Common myeloid progenitor, CD34-positive (primary cell): ENCODE results near the gene NOD2.

Experiments used
- CTCF ChIA-PET: fragments of 350-600 bp; sonication (Branson Sonifier 250); formaldehyde crosslinking; loops from one replicate; lab custom pipeline; 2021; ENCODE audit warnings: antibody characterized with exemption; lab: Charles Lee
- POLR2A ChIA-PET: fragments of 350-600 bp; sonication (Branson Sonifier 250); formaldehyde crosslinking; loops from one replicate; lab custom pipeline; 2021; ENCODE audit warnings: antibody characterized with exemption; lab: Charles Lee
- DNase-seq, 3 donors: peaks; one replicate each; pipeline versions ENCODE4 v3.0.0 to v3.0.0-alpha.2; 2013
- H3K27ac ChIP-seq, 2 experiments: 1 replicate in 1 of 2; 2 replicates in 1 of 2; pipeline ENCODE4 v1.7.0; 2013; ENCODE audit warnings: inconsistent platforms in 2 of 2, low read length in 2 of 2, mild to moderate bottlenecking in 2 of 2, low read depth in 1 of 2, moderate library complexity in 1 of 2; ENCODE audit not compliant: severe bottlenecking in 2 of 2, insufficient read depth in 1 of 2, poor library complexity in 1 of 2
- H3K27me3 ChIP-seq, 5 experiments: replicated peaks in 2 of 5; 1 replicate in 3 of 5; 2 replicates in 2 of 5; pipeline versions ENCODE4 v1.6.1 to v1.7.0; 2013; ENCODE audit warnings: low read length in 4 of 5, mild to moderate bottlenecking in 2 of 5, moderate library complexity in 2 of 5, inconsistent platforms in 1 of 5; ENCODE audit not compliant: insufficient read depth in 5 of 5, control insufficient read depth in 4 of 5
- H3K36me3 ChIP-seq, 4 experiments: 1 replicate in 2 of 4; 2 replicates in 2 of 4; pipeline versions ENCODE4 v1.6.1 to v1.7.0; 2013; ENCODE audit warnings: low read length in 3 of 4, control low read depth in 1 of 4, mild to moderate bottlenecking in 1 of 4; ENCODE audit not compliant: control insufficient read depth in 4 of 4, insufficient read depth in 4 of 4
- H3K4me1 ChIP-seq, 4 experiments: 1 replicate in 3 of 4; 2 replicates in 1 of 4; pipeline versions ENCODE4 v1.6.1 to v1.7.1; 2013; ENCODE audit warnings: low read length in 3 of 4, mild to moderate bottlenecking in 3 of 4, control low read depth in 1 of 4, inconsistent platforms in 1 of 4, moderate library complexity in 1 of 4; ENCODE audit not compliant: control insufficient read depth in 4 of 4, insufficient read depth in 4 of 4; ENCODE audit errors: control extremely low read depth in 1 of 4
- H3K4me3 ChIP-seq, 7 experiments: 1 replicate in 4 of 7; 2 replicates in 3 of 7; pipeline versions ENCODE4 v1.5.1 to v1.7.0; 2013; ENCODE audit warnings: mild to moderate bottlenecking in 7 of 7, low read length in 6 of 7, moderate library complexity in 6 of 7, inconsistent platforms in 2 of 7, low read depth in 2 of 7, control low read depth in 1 of 7; ENCODE audit not compliant: insufficient read depth in 4 of 7, control insufficient read depth in 1 of 7; ENCODE audit errors: extremely low read depth in 1 of 7
- H3K9me3 ChIP-seq, 5 experiments: 1 replicate in 4 of 5; 2 replicates in 1 of 5; pipeline versions ENCODE4 v1.6.1 to v1.7.1; 2013; ENCODE audit warnings: low read length in 4 of 5, mild to moderate bottlenecking in 2 of 5, inconsistent platforms in 1 of 5, low read depth in 1 of 5, moderate library complexity in 1 of 5; ENCODE audit not compliant: control insufficient read depth in 4 of 5, insufficient read depth in 2 of 5; ENCODE audit errors: control extremely low read depth in 1 of 5
- WGBS: methylation state at CpG from one replicate; pipeline ENCODE4 v1.1.5; 2013; ENCODE audit not compliant: insufficient coverage; 5-methylcytosine and 5-hydroxymethylcytosine counted together

The NOD2 gene

DNA sequence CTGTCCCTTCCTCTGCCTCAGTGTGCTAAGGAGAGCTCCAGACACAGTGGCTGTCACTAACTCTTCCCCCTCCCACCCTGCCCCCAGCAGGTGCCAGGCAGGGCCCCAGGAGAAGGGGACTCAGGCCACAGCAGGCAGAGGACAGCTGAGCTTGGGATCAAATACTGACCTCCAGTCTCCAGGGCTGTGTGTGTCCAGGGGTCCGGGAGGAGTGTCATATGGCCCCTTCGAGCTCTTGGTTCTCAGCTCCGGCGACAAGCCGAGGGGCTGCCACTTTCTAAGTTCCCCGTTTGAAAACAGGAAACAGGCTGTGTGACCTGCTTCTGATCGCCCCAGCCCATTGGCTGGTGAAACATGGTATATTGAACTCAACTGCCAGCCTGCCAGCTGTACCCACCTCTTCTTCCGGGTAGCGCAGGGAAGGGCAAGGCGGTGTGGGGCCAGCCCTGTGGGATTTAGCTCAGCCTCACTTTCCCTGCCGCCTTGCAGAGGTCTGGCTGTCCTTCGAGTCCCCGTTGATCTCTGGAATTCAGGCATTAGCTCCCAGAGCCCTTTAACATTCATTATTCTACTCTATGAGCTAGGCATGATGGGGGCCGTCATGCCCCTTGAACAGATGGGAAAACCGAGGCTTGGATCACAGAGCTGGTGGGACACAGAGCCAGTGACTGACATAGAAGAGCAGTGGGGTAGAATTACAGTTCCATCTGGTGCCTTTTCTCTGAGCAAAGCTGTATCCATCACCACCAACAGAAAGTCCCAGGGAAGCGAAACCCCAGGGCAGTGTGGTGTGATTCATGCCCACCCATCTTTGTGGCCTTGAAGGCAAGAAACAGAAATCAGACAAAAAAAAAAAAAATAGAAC lies 12.2 kb upstream of the NOD2 start, which contains the start of gene SNX20:
SNX20 (minus strand) TSS at position 292 of the 865 bp plus-strand sequence. CDS start 3,786 bp downstream, outside the sequence.
- peak within 1 kb of the TSS; percentile 83 to 89 for H3K27ac ChIP-seq
- H3K4me1 ChIP-seq = peaks cover 39 to 80% (median 74%) of the 10 kb centered on the region in 4 experiments
- ChIA-PET POLR2A (interaction anchor here (0.6 to 1.4 kb wide), 3 partner anchors 14 to 63 kb away, joined by 4 to 5 read pairs (median 4); no protein-coding TSS in a partner anchor), CTCF (interaction anchor here (0.9 to 7.6 kb wide), 13 partner anchors 9 to 125 kb away, joined by 3 to 132 read pairs (median 4); partner anchors contain the start of gene CYLD)
- peaks cover 9 to 33% (median 21%) of the 10 kb centered on the region in 4 experiments for H3K36me3 ChIP-seq
- no peaks in the 10 kb centered on the region for H3K9me3 ChIP-seq
- peak within 1 kb of the TSS; percentile 34 to 91 (median 83) for H3K4me3 ChIP-seq
- peak; percentile 53 to 86 (median 80) for DNase-seq
- 14% methylated on average over 15 of the region's 16 CpGs for WGBS
- H3K27me3 ChIP-seq = no peaks in the 10 kb centered on the region

DNA sequence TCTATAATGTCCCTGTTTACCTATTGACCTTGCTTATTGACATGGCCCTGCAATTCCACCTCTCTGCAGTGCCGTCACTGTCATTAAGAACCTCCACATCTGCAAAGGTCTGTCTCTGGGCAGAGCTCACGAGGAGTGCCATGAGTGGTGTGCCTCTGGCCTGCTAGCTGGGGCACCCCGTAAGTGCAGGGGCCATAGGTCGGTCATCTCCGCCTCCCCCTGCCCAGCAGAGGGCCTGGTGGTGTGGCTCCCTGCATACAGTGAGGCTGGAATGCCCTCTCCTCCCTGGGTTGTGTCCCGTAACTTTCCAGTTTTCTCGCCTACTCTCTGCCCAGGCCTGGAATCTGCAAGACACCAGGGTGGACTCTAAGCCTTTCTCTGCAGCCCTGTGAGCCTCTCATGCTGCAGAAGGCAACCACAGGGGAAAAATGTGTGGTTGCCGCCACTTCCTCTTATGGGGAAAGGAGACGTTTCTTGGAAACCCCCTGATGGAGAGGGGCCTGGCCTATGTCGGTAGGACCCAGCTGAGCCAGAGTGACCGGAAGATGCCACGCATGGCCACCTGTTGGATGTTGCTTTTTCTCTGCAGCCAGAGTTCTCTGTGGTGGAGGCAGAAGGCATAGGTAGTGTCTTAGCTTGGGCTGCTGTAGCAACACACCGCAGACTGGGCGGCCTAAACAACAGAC lies 9.6 kb upstream of the NOD2 start:
- Histone ChIP-seq H3K27ac (peak overlapping the region in 1 of 2 experiments; percentile 71), H3K4me1 (peaks cover 36 to 72% (median 68%) of the 10 kb centered on the region in 4 experiments), H3K4me3 (peak overlapping the region in 5 of 7 experiments; percentile 2 to 67 (median 40)), H3K27me3 (no peaks in the 10 kb centered on the region), H3K9me3 (no peaks in the 10 kb centered on the region), H3K36me3 (peaks cover 0 to 8% (median 3%) of the 10 kb centered on the region in 4 experiments)
- DNase-seq = peak; percentile 83 to 98 (median 97)
- 18% methylated on average over 12 of the region's 14 CpGs for WGBS
- ChIA-PET POLR2A (interaction anchor here (0.9 to 1.6 kb wide), 5 partner anchors 13 to 58 kb away, joined by 3 to 7 read pairs (median 3); partner anchors contain the start of gene CYLD), CTCF (interaction anchor here (0.9 to 5.2 kb wide), 8 partner anchors 10 to 357 kb away, joined by 3 to 48 read pairs (median 3); no protein-coding TSS in a partner anchor)

DNA sequence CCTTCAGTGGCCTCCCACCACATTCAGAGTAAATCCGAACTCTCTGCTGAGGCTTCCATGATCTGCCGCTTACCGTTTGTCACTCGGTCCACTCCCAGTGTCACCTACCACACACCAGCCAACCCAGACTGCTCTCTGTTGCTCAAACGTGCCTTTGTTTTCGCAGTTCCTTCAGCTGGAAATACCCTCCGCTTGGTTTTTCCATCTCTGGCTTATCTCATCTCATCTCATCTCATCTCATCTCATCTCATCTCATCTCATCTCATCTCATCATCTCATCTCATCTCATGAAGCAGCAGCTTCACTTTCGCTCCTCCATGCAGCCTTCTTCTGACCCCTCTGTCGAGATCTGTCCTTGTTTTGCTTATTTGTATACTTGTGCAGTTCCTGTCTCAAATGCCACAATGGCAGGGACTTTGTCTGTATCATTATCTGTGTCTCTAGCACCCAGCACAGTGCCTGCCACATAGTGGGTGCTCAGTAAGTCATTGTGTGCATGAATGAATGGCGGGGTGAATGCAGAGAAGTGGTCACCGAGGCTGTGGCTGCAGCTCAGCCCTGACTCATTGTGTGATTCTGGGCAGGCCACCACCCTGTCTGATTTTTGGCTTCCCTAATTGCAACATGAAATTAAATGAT lies 8.5 kb upstream of the NOD2 start:
- peak in 2 of 3 donors; percentile 63 to 70 for DNase-seq
- no peak overlapping the region for H3K4me3 ChIP-seq

DNA sequence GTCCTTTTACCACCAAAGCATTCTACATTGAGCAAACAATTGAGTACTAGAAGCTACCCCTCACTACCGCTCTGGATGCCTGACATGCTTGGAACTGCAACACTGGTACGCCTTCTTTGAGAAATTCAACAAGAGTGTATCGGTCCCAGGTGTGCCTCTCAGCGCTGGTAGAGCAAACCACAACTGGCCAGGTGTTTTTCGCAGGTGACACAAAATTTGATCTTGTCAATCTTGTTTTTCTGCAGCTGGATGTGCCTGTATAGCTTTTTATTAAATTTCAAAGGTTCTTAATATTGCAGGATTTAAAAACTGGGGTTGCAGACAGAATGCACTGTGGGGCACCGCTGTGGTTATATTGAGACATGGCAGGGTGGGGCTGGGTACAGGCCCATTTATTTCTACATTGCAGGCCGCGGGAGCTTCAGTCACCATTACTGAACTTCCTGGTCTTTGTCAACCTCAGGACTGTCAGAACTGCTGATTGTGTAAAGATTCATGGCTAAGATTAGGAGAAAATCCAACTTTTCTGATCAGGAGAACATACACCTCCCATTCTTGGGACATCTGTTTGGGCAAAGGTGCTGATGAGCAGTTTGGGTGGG lies 7.8 kb upstream of the NOD2 start:
- no peak overlapping the region for H3K27ac ChIP-seq
- 89% methylated on average over 6 of the region's 8 CpGs for WGBS
- peaks cover 30 to 55% (median 50%) of the 10 kb centered on the region in 4 experiments for H3K4me1 ChIP-seq
- CTCF ChIA-PET = interaction anchor here (0.6 to 5.2 kb wide), 12 partner anchors 10 to 61 kb away, joined by 3 to 48 read pairs (median 6); no protein-coding TSS in a partner anchor
- DNase-seq = peak in 1 of 3 donors; percentile 44
- H3K36me3 ChIP-seq = no peaks in the 10 kb centered on the region
- no peaks in the 10 kb centered on the region for H3K9me3 ChIP-seq
- POLR2A ChIA-PET = interaction anchor here (1.5 kb wide), 1 partner anchor 17 kb away, joined by 4 read pairs; no protein-coding TSS in a partner anchor
- H3K4me3 ChIP-seq = no peak overlapping the region
- no peaks in the 10 kb centered on the region for H3K27me3 ChIP-seq

More for the DNA sequence above, 8.5 kb upstream of the NOD2 start:
- Histone ChIP-seq H3K9me3 (no peaks in the 10 kb centered on the region), H3K27me3 (no peaks in the 10 kb centered on the region), H3K4me1 (peaks cover 34 to 61% (median 56%) of the 10 kb centered on the region in 4 experiments), H3K36me3 (no peaks in the 10 kb centered on the region), H3K27ac (peak overlapping the region in 1 of 2 experiments; percentile 71)
- 89% methylated on average over 11 of the region's 11 CpGs for WGBS
- ChIA-PET CTCF (interaction anchor here (0.7 to 5.2 kb wide), 13 partner anchors 9 to 62 kb away, joined by 3 to 48 read pairs (median 5); no protein-coding TSS in a partner anchor), POLR2A (interaction anchor here (1.5 to 1.6 kb wide), 2 partner anchors 13 to 18 kb away, joined by 4 to 6 read pairs; no protein-coding TSS in a partner anchor)

DNA sequence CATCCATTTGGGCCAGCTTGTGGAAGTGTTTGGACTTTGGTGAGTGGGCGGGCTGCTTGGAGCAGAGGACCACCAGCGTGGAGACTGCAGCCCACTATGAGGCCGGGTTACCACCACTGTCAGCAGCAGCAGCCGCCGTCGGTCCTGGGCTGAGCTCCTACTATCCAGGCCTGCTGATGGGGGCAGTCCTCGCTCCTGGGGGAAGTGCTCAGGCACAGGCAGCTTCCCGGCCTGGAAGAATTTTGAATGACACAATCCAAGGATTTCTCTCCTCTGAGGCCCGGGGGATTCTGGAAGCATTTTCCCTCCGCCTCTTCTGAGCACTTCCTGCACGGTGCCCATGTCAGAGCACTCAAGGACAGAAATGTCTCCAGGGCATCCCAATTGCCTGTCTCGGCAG lies 5.3 kb upstream of the NOD2 start:
- peaks cover 20 to 34% (median 30%) of the 10 kb centered on the region in 4 experiments for H3K4me1 ChIP-seq
- no peak overlapping the region for H3K27ac ChIP-seq
- no peak for DNase-seq
- H3K9me3 ChIP-seq = no peaks in the 10 kb centered on the region
- ChIA-PET POLR2A (interaction anchor here (0.5 kb wide), 1 partner anchor 335 kb away, joined by 4 read pairs; no protein-coding TSS in a partner anchor), CTCF (interaction anchor here (1.3 to 5.2 kb wide), 3 partner anchors 11 to 21 kb away, joined by 4 to 48 read pairs (median 9); no protein-coding TSS in a partner anchor)
- WGBS = 89% methylated on average over 11 of the region's 12 CpGs
- H3K4me3 ChIP-seq = no peak overlapping the region
- H3K36me3 ChIP-seq = no peaks in the 10 kb centered on the region
- H3K27me3 ChIP-seq = no peaks in the 10 kb centered on the region

DNA sequence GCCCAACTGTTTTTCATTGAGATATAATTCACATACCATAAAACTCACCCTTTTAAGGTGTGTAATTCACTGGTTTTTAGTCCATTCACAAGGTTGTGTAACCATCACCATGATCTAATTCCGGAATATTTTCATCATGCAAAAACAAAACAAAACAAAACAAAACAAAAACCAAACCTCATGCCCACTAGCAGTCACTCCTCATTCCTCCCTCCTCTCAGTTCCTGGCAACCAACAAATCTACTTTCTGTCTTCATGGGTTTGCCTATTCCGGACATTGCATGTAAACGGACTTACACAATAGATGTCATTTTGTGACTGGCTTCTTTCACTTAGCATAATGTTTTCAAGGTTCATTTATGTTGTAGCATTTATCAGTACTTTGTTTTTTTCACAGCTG lies 4.5 kb upstream of the NOD2 start:
- peaks cover 14 to 33% (median 27%) of the 10 kb centered on the region in 4 experiments for H3K4me1 ChIP-seq
- no peak for DNase-seq
- no peak overlapping the region for H3K4me3 ChIP-seq
- ChIA-PET CTCF (no interaction called here), POLR2A (no interaction called here)
- H3K9me3 ChIP-seq = no peaks in the 10 kb centered on the region
- WGBS = no CpG with 5 or more reads among the region's 3 CpGs
- no peak overlapping the region for H3K27ac ChIP-seq
- no peaks in the 10 kb centered on the region for H3K27me3 ChIP-seq
- no peaks in the 10 kb centered on the region for H3K36me3 ChIP-seq
